HG03066 (cell line): ENCODE measurements around the gene PRDM16.

ENCODE experiments used
- ATAC-seq: cut with Tn5 transposase; IDR thresholded peaks from one replicate; pipeline ENCODE4 v1.9.1; 2021; ENCODE audit warnings: low read depth; ENCODE audit not compliant: unreplicated experiment

Gene PRDM16

DNA sequence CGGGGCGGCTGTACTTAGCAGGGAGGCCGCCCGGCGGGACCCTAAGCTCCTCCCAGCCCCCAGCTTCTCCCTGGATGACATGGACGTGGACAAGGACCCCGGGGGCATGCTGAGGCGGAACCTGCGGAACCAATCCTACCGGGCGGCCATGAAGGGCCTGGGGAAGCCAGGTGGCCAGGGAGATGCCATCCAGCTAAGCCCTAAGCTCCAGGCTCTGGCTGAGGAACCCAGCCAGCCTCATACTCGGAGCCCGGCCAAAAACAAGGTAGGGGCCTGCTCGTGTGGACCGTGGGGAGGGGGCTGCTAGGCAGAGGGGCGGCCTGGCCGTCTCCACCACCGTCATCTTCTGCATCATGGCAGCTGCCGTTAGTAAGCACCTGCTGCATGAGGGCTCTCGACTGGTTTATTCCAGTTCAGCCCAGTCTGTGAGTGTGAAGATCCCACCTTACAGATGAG, 394.4 kb downstream of the PRDM16 start:
- no peak for ATAC-seq

DNA sequence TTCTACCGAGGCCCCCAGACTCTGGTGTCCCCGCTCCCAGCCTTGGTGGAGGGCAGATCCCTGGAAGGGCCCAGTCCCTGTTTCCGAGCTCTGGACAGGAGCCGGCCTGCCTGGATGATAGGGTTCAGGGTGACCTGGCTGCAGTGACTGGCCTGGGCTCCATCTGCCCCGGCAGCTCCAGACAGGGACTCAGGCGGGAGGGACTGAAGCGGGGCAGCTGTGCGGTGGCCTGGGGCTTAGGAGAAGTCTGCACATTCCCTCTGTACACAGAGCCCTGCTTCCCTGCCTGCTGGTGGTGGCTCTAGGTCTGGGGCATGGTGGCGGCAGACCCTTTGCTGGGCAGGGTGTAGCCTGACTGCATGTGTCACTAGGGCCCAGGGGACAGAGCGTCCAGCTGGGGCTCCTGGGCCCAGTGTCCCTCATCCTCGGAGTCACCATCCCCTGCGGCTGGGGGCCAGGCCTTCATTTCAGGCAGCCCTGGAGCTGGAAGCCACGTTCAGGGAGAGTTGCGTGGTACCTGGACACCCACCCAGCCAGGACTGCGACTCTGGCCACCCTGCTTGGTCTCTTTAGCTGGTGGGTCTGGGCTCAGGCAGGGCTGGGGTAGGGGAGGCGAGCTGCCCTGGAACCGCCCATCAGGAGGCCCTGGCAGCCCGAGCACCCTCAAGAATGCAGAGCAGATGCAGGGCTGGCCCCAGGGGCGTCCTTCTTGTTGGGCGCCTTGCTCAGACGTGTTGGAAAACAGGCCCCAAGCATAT, 395.1 kb downstream of the PRDM16 start:
- ATAC-seq, result no peak

GRCh38 chr1:3464649-3465025, 395.6 kb downstream of the PRDM16 start:
- ATAC-seq, result no peak

- no peak for ATAC-seq
These were observed 396.3 kb downstream of the PRDM16 start for GRCh38 chr1:3465091-3465934.

DNA sequence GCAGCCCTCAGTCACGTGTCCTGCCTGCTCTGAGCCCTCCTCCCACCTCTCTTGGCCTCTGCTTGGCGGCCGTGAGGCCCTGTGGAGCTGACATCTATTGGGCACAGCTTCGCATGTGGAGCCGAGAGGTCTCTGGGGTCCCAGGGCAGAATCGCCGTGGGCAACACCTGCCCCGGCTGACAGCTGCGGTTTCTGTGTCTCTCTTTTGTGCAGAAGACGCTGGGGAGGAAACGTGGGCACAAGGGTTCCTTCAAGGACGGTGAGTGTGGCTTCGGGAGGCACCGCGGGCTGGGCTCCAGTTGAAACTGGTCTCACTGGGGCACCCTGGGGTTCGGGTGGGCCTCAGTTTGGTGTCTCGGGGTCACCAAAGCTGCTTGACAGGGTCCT, 396.9 kb downstream of the PRDM16 start:
- no peak for ATAC-seq

- no peak for ATAC-seq
These were observed 397.5 kb downstream of the PRDM16 start for GRCh38 chr1:3466366-3467075.

DNA sequence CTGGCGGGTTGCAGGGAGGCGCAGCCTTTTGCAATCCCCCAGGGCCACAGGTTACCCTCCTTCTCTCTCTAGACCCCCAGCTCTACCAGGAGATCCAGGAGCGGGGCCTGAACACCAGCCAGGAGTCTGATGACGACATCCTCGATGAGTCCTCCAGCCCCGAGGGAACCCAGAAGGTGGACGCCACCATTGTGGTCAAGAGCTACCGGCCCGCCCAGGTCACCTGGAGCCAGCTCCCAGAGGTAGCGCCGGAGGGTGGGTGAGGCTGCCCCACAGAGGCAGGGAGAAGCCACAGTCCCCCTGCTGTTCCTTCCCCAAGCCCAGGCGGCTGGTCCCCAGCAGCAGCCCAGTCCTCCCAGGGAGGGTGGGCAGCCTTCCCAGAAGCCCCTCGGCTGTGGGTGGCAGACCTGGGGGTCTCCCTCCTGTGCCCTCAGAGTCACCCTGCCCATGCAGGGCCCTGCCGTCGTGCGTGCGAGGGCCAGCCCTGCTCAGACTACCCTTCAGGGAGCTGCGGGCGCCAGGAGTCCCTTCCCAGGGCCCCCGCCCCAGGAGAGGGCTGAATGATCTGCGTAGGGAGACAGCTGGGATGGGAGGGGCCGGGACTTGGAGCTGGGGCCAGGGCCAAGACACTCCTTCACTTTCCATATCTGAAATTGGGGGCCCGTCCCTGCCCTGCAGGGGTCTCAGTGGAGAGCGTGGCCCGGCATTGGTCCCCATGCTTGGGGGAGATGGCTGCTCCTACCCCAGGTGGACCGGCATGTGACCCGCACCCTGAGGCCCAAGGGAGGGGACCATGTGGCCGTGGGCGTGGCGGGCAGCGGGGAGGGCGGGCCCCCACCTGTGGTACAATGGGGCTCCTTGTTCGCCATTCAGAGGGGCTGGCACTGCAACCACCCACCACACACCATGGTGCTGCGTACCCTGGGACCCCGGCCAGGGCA, 398.4 kb downstream of the PRDM16 start:
- no peak for ATAC-seq

GRCh38 chr1:3468236-3469103, 399.5 kb downstream of the PRDM16 start:
- no peak for ATAC-seq

GRCh38 chr1:3469104-3469848, 400.3 kb downstream of the PRDM16 start:
- ATAC-seq, result no peak

DNA sequence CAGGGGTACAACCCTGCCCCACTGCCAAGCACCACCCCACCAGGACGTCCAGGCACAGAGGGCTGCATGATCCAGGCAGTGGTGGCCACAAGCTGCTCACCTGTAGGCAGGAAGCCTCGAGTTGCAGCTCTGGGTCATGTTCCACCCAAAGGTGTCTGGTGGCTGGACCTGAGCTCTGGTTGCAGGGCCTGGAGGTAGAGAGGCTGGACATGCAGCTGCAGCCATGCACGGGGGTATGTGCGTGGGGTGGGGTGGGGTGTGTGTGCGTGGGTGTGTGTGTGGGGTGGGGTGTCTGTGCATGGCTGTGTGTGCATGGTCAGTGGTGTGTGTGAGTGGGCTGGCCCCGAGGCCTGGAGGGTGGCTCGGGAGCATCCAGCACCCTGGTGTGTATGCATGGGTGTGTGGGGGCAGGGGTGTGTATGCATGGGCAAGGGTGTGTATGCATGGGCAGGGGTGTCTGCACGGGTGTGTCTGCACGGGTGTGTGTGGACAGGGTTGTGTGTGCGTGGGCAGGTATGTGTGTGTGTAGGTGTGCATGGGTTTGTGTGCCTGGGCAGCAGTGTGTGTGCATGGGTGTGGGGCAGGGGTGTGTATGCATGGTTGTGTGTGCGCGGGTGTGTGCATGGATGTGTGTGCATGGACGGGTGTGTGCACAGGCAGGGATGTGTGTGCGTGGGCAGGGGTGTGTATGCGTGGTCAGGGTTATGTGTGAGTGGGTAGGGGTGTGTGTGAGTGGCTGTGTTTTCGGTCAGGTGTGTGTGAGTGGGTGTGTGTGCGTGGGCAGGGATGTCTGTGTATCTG, 401.0 kb downstream of the PRDM16 start:
- ATAC-seq, result no peak

DNA sequence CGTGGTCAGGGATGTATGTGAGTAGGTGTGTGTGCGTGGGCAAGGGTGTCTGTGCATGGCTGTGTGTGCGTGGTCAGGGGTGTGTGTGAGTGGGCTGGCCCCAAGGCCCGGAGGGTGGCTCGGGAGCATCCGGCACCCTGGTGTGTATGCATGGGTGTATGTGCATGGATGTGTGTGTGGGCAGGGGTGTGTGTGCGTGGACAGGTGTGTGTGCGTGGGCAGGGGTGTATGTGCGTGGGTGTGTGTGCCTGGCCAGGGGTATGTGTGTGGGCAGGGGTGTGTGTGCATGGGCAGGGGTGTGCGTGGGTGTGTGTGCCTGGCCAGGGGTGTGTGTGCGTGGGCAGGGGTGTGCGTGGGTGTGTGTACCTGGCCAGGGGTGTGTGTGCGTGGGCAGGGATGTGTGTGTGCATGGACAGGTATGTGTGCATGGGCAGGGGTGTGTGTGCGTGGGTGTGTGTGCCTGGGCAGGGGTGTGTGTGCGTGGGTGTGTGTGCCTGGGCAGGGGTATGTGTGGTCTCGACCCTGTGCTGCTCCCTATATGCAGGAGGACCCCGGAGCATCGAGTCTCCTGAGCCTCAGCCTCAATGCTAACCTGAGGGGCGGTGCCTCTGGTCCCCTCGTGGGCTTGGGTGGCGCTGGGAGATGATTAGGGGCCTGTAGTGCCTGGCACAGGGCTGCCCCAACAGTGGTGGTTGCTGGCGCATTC, 401.8 kb downstream of the PRDM16 start:
- no peak for ATAC-seq

- ATAC-seq, result no peak
These were observed 402.5 kb downstream of the PRDM16 start for GRCh38 chr1:3471356-3472087.

DNA sequence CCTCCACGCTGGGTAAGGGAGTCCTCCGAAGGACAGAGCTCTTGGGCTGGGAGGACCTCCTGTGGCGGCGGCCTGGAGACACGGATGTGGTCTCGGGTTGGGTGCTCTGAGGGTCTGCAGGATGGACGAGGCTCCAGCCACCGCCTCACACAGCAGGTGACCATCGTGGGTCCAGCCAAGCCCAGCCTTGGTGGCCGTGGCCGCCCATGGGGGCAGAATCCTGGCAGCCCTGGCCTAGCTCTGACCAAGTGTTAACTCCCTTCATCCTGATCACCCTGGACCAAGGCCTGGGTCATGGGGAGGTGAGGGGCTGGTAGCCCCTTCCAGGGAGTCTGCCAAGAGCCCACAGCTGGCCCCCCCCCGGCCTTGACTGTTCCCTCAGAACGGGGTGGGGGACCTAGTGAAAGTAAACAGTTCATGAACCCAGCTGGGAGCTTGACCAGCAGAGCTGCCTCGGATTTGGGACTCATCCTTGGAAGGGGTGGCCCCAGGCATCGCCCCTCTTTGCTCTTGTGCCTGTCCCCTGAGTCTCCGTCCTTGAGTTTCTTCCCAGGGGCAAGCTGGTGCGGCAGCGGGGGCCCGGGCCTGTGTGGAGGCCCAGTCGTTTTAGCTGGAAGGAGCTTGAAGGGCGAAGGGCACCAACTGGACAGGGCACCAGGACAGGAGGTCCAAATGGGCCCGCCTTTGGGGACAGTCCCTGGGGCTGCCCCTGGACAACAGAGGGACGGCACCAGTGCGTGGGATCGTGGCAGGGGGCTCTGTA, 403.3 kb downstream of the PRDM16 start:
- ATAC-seq, result no peak

DNA sequence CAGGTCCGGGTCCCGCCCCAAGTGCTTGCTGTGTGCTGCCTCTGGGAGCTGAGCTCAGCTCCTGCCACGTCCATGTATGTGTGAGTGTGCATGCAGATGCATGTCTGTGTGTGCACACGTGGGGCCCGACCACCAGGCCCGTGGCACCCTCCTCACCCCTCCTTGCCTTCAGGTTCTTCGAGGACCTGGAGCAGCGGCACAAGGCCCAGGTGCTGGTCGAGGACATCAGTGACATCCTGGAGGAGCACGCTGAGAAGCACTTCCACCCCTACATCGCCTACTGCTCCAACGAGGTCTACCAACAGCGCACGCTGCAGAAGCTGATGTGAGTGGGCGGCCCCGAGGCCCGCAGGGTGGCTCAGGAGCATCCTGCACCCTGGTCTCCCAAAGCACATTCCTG, 403.9 kb downstream of the PRDM16 start:
- ATAC-seq, result no peak

DNA sequence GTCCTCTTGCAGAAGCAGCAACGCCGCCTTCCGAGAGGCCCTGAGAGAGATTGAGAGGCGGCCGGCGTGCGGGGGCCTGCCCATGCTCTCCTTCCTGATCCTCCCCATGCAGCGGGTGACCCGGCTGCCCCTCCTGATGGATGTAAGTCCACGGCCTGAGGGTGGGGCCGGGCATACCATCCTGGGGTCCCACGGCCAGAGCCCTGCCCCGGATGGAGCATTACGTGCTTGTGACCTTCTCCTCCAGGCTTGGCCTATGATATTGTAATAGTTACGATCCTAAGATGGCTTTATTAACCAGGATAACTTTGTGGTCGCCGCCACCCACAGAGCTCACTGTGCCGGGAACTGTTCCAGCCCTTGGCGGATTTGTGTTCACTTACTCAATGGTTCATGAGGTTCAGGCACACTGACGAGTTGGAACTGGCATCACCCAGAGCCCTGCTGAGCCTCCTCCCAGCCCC, 404.4 kb downstream of the PRDM16 start:
- no peak for ATAC-seq

GRCh38 chr1:3474016-3474415, 405.0 kb downstream of the PRDM16 start:
- ATAC-seq, result no peak
